ENCODE measurements around the gene KLHDC2.
A peak's percentile ranks its signal among the peaks of the same experiment; 100 is the strongest.

DNA sequence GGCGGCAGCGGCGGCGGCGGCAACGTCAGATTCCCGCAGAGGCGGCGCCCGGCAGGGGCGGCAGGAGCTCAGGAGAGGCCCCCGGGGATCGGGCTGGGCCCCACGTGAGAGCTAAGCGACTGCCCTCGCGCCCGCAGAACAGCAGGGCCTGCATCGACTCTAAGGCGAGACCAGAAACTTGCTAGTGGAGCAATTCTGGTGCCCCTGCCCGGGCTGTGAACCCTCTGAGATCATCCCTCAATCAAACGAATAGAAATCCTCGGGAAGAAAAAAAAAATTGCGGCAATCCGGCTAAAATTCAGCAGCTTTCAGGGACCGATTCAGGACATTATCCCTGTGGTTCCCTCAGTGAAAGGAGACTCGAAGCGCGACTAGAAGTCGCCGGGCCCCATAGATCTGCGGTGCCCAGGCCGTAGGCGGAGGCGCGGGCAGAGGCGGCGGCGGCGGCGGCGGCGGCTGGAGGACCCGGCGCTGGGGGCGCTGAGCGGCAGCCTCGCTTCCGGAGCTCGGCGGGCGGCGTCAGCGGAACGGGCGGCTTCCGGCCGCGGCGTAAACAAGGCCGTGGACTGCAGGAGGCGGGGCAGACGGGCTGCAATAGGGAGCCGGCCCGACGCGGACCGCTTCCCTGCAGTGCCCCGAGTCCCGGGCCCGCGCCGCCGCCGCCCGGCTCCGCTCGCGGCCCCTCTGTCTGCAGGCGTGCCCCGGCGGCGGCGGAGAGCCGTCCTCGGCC, at the start of gene KLHDC2:
- TF ChIP-seq, protein P1, sequence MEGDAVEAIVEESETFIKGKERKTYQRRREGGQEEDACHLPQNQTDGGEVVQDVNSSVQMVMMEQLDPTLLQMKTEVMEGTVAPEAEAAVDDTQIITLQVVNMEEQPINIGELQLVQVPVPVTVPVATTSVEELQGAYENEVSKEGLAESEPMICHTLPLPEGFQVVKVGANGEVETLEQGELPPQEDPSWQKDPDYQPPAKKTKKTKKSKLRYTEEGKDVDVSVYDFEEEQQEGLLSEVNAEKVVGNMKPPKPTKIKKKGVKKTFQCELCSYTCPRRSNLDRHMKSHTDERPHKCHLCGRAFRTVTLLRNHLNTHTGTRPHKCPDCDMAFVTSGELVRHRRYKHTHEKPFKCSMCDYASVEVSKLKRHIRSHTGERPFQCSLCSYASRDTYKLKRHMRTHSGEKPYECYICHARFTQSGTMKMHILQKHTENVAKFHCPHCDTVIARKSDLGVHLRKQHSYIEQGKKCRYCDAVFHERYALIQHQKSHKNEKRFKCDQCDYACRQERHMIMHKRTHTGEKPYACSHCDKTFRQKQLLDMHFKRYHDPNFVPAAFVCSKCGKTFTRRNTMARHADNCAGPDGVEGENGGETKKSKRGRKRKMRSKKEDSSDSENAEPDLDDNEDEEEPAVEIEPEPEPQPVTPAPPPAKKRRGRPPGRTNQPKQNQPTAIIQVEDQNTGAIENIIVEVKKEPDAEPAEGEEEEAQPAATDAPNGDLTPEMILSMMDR (IDR thresholded peaks at IDR 0.05), result peak; percentile 40
- TF ChIP-seq EZH2 (IDR thresholded peaks at IDR 0.05; ENCODE audit: borderline replicate concordance, insufficient read depth, low read depth, low read length, poor library complexity, severe bottlenecking), result no peak
